ENCODE measurements around the gene PKLR.

DNA sequence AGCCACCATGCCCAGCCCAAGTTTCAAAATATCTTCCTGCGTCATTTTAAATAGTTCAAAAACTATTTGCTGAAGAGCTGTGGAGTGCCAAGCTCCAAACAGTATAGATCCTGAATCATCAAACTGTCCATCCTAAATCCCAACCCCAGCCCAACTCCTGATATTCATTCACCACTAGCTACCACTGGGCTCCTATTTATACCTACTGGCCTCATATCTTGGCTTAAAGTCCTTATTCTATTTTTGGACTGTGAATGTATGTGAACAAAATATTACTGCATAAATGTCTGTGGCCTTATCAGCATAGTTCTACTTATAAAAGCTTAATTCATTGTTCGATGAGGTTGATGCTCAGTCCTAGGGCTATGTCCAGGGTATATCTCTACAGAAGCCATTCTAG is 33.9 kb downstream of the PKLR start:
- TF ChIP-seq CTCF (IDR thresholded peaks at IDR 0.05; ENCODE audit: extremely low read depth in 1 of 2, insufficient read depth in 1 of 2, low read depth in 1 of 2, low read length in 2 of 2): no peak
- no peak for TF ChIP-seq EZH2 (IDR thresholded peaks at IDR 0.05; ENCODE audit: borderline replicate concordance, low read depth, low read length, severe bottlenecking)
- TF ChIP-seq POLR2A (IDR thresholded peaks at IDR 0.05; ENCODE audit: low read depth, low read length): no peak
- no peak for TF ChIP-seq MYC (IDR thresholded peaks at IDR 0.05; ENCODE audit: low read depth, low read length)
- TF ChIP-seq POLR2AphosphoS5 (IDR thresholded peaks at IDR 0.05; ENCODE audit: insufficient read depth, low read depth, low read length): no peak
